Bronchial epithelial cell (primary cell): ENCODE measurements around the gene FUT6. TPM values are rescaled to one million over a fixed set of nuclear protein-coding genes. Genes with fewer than 3 reads are reported as not detected.

Experiments used
- DNase-seq: peaks from one replicate; pipeline ENCODE4 v3.0.0-alpha.2; 2010; ENCODE audit warnings: low read depth
- FAIRE-seq: peaks from 2 replicates; lab custom pipeline; 2011; peaks lifted over from hg19 to GRCh38; lab: Jason Lieb, UNC
- H3K27me3 ChIP-seq: 2 replicates; pipeline ENCODE4 v1.5.1; 2011; ENCODE audit warnings: low read length; ENCODE audit not compliant: control insufficient read depth, insufficient read depth
- H3K36me3 ChIP-seq: 2 replicates; pipeline ENCODE4 v1.5.1; 2011; ENCODE audit warnings: low read length; ENCODE audit not compliant: control insufficient read depth, insufficient read depth
- H3K4me3 ChIP-seq: 2 replicates; pipeline ENCODE4 v1.5.1; 2011; ENCODE audit warnings: mild to moderate bottlenecking, low read depth, low read length, control low read depth
- CTCF ChIP-seq: IDR thresholded peaks from 2 replicates; pipeline ENCODE4 v1.5.1; 2011; ENCODE audit warnings: mild to moderate bottlenecking, moderate library complexity, low read length, control low read depth, inconsistent platforms; ENCODE audit not compliant: insufficient read depth, severe bottlenecking
- total RNA-seq: library from RNA; depleted of rRNA; stranded (reverse); fragments of >200 nt; gene quantifications from 2 replicates; pipeline ENCODE4 v1.2.1, GENCODE V29; 2014

The FUT6 gene
- total RNA-seq, 1 donor from 2014 or later, result 2.1 TPM

GRCh38 chr19:5832527-5833216 is 6.8 kb downstream of the FUT6 start:
- Histone ChIP-seq H3K4me3 (no peak overlapping the region), H3K27me3 (no peaks in the 10 kb centered on the region), H3K36me3 (no peaks in the 10 kb centered on the region)
- TF ChIP-seq CTCF, result no peak
- no peak for DNase-seq
- peak; percentile 50 for FAIRE-seq

DNA sequence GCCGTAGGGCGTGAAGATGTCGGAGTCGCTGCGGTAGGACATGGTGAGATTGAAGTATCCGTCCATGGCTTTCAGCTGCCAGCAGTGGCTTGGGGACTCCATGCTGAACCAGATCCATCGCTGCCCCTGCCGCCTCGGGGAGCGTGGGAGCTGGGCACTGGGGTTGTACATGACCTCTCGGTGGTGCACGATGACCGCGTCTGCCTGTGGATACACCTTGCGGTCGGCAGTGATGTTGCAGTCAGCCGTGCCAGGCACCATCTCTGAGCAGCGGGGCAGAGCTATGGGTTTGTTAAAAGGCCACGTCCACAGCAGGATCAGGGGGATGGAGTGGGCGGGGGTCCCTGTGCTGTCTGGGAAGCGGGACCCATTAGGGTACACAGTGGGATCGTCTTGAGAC is 7.4 kb downstream of the FUT6 start:
- Histone ChIP-seq H3K36me3 (no peaks in the 10 kb centered on the region), H3K4me3 (no peak overlapping the region), H3K27me3 (no peaks in the 10 kb centered on the region)
- FAIRE-seq (no peak), DNase-seq (no peak)
- TF ChIP-seq CTCF, result no peak

DNA sequence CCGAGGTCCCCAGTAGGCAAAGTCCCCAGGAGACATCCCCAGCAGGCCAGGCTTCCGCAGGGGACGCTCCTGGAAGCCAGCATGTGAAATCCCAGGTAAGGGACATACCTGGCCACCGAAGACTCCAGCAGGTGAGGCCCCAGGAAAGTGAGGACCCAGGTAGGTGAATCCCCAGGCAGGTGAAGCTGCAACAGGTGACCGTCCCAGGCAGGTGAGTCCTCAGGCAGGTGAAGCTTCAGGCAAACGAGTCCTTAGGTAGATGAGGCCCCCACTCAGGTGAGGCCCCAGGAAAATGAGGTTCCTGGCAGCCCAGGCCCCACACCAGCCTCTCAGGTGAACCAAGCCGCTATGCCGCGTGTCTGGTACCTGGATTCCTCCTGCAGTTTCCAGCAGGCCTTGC is 8.3 kb downstream of the FUT6 start:
- FAIRE-seq (no peak), DNase-seq (no peak)
- no peaks in the 10 kb centered on the region for H3K36me3 ChIP-seq
- no peaks in the 10 kb centered on the region for H3K27me3 ChIP-seq
- no peak for TF ChIP-seq CTCF
- H3K4me3 ChIP-seq, result no peak overlapping the region

DNA sequence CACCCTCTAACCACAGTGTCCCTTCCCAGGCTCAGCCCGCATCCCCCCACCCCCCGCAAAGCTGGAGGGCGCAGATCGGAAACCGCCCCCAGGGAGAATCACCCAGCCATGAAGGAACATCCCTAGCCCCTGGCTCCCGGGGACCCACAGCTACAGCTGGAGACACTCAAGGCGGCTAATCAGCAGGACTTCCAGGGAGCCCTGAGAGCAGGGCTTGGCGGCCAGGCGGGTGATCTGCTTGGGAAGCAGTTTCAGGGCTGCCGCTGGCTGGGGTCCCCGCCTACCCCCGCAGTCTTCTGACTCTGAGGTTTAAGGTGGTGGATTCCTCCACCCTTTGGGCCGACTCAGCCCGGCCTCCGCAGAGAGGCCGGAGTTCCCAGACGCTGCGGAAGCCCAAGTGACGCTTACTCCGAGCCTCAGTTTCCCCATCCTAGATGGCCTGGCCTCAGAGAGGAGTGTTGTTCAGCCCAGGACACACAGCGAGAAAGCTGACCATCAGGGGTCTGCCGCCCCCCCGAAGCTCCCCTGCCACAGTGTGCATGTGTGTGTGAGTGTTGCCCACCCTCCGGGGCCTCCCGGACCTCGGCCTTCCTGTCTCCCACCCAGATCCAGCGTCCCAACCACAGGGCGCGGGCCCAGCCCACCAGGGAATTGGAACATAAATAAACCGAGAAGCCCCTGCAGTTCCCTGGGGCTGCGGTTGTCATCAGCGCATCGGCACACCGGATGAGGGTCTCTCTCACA is 9.8 kb downstream of the FUT6 start:
- Histone ChIP-seq H3K36me3 (no peaks in the 10 kb centered on the region), H3K27me3 (no peaks in the 10 kb centered on the region), H3K4me3 (no peak overlapping the region)
- no peak for TF ChIP-seq CTCF
- FAIRE-seq, result no peak
- no peak for DNase-seq

DNA sequence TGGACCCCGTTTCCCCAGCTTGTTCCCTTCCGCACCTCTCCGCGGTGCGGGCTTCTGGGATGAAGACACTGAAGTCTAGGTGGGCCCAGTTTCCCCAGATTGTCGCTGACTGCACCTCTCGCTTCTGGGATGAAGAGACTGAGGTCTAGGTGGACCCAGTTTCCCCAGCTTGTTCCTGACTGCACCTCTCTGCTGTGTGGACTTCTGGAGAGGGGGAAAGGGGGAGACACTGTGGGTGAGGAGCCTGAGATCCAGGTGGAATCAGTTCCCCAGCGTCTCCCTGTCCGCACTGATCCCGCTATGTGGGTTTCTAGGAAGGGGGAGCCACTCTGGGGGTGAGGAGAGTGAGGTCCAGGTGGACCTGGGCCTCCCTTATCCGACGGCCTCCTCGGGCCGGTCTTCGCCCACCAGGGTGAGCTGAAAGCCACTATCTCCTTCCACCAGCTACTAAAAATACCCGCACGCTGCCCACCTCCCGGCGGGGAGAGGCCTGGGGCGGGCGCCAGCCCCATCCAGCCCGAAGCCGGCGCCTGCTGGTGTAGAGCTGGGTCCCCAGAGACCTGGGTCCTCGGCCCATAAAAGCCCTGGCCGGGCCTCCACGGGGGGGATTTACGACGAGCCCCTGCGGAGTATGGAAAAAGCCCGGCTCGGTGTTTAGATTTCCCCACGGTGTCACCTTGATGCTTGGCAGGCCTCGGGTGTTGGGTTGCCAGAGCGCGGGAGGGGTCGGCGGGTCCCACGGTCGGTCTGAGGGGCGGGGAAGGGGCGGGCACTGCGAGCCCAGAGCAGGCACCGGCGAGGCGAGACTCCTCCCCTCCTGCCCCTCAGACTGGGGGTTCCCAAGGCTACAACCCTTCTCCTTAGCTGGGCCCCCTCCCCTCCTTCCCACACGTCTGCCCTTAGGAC is 10.6 kb downstream of the FUT6 start:
- Histone ChIP-seq H3K36me3 (no peaks in the 10 kb centered on the region), H3K4me3 (peak overlapping the region; percentile 66), H3K27me3 (no peaks in the 10 kb centered on the region)
- DNase-seq, result no peak
- peak; percentile 28 for FAIRE-seq
- no peak for TF ChIP-seq CTCF
